HCT116 (cell line): ENCODE data around the gene HPS5. TPM values are rescaled to one million over a fixed set of nuclear protein-coding genes. Genes with fewer than 3 reads are reported as not detected.

Source experiments
- ATAC-seq: fragments of 200-7000 bp; cut with Tn5 transposase; 2 replicates; pipeline ENCODE4 v1.9.1; 2020; ENCODE audit warnings: mild to moderate bottlenecking, moderate library complexity
- BruUV-seq: library from RNA; stranded (reverse); fragments of 400-500 nt; replicated peaks from 2 replicates; lab custom pipeline; 2021; lab: Mats Ljungman, UMichigan
- CTCF ChIA-PET: fragments of 300-600 bp; sonication (Branson Sonifier 250); formaldehyde crosslinking; loops from one replicate; lab custom pipeline; 2021; ENCODE audit warnings: antibody characterized with exemption; lab: Charles Lee
- POLR2A ChIA-PET: fragments of 300-600, 350-600 bp; sonication (Branson Sonifier 250); formaldehyde crosslinking; loops from one replicate; lab custom pipeline; 2021; ENCODE audit warnings: antibody characterized with exemption; lab: Charles Lee
- RAD21 ChIA-PET, 2 experiments: fragments of 300-600 bp; sonication (Branson Sonifier 250); formaldehyde crosslinking; loops; one replicate each; lab custom pipeline; 2023; ENCODE audit warnings: low total read pairs in 2 of 2; ENCODE audit not compliant: uncharacterized antibody in 2 of 2, unreplicated experiment in 2 of 2, low non-redundant PET in 1 of 2; lab: Charles Lee
- DNase-seq: peaks from one replicate; pipeline ENCODE4 v3.0.0-alpha.2; 2010; ENCODE audit warnings: low read depth, low spot score
- H2AFZ ChIP-seq: fragments of 200-600 bp; shearing (Covaris generic), sonication (generic); 2 replicates; pipeline ENCODE4 v1.6.1; 2017; ENCODE audit warnings: low read depth, mixed run types, mixed read lengths, antibody characterized with exemption, low read length; ENCODE audit not compliant: poor library complexity, severe bottlenecking
- H3K27ac ChIP-seq: 2 replicates; pipeline ENCODE4 v1.5.1; 2012; ENCODE audit warnings: low read depth, low read length
- H3K27me3 ChIP-seq: fragments of 200-600 bp; sonication (generic); 2 replicates; pipeline ENCODE4 v1.6.1; 2016; ENCODE audit warnings: mixed run types, low read length, mixed read lengths; ENCODE audit not compliant: insufficient read depth
- H3K36me3 ChIP-seq, 2 experiments: fragments of 200-500 bp in 1 of 2; fragments of 200-600 bp in 1 of 2; sonication (Bioruptor generic) in 1 of 2; sonication (generic) in 1 of 2; 2 replicates each; pipeline versions ENCODE4 v1.5.1 to v1.6.1; 2014 to 2016; ENCODE audit warnings: low read length in 2 of 2, inconsistent platforms in 1 of 2, mixed read lengths in 1 of 2, mixed run types in 1 of 2; ENCODE audit not compliant: insufficient read depth in 2 of 2, control insufficient read depth in 1 of 2
- H3K4me1 ChIP-seq, 2 experiments: fragments of 200-600 bp in 1 of 2; sonication (generic) in 1 of 2; 2 replicates each; pipeline versions ENCODE4 v1.5.1 to v1.6.1; 2012 to 2017; ENCODE audit warnings: low read length in 2 of 2, inconsistent platforms in 1 of 2, mild to moderate bottlenecking in 1 of 2, mixed read lengths in 1 of 2, mixed run types in 1 of 2, moderate library complexity in 1 of 2; ENCODE audit not compliant: insufficient read depth in 2 of 2, control insufficient read depth in 1 of 2
- H3K4me2 ChIP-seq: fragments of 200-600 bp; sonication (generic); 2 replicates; pipeline ENCODE4 v1.6.1; 2017; ENCODE audit warnings: mixed run types, low read length, mixed read lengths
- H3K4me3 ChIP-seq, 2 experiments: fragments of 200-600 bp in 1 of 2; sonication (generic) in 1 of 2; replicated peaks in 1 of 2; 2 replicates each; pipeline ENCODE4 v1.5.1; 2011 to 2016; ENCODE audit warnings: low read length in 2 of 2, control low read depth in 1 of 2, low read depth in 1 of 2, mild to moderate bottlenecking in 1 of 2, mixed read lengths in 1 of 2, mixed run types in 1 of 2
- H3K79me2 ChIP-seq: fragments of 200-600 bp; sonication (generic); 2 replicates; pipeline ENCODE4 v1.6.1; 2017; ENCODE audit warnings: mild to moderate bottlenecking, mixed run types, low read length, moderate library complexity, mixed read lengths; ENCODE audit not compliant: insufficient read depth
- H3K9ac ChIP-seq: fragments of 200-600 bp; sonication (generic); 2 replicates; pipeline ENCODE4 v1.6.1; 2016; ENCODE audit warnings: low read length, mixed read lengths
- H3K9me2 ChIP-seq: fragments of 200-600 bp; sonication (generic), shearing (Covaris generic); 2 replicates; pipeline ENCODE4 v1.6.1; 2017; ENCODE audit warnings: mixed run types, mild to moderate bottlenecking, moderate library complexity; ENCODE audit not compliant: insufficient read depth
- H3K9me3 ChIP-seq, 2 experiments: fragments of 200-500 bp in 1 of 2; fragments of 200-600 bp in 1 of 2; sonication (Bioruptor generic) in 1 of 2; sonication (generic) in 1 of 2; 2 replicates each; pipeline ENCODE4 v1.6.1; 2014 to 2017; ENCODE audit warnings: low read length in 2 of 2, mixed read lengths in 2 of 2, inconsistent platforms in 1 of 2, low read depth in 1 of 2, mild to moderate bottlenecking in 1 of 2, mixed run types in 1 of 2, moderate library complexity in 1 of 2; ENCODE audit not compliant: control insufficient read depth in 1 of 2, insufficient read depth in 1 of 2
- H4K20me1 ChIP-seq: fragments of 200-600 bp; sonication (generic), shearing (Covaris generic); 2 replicates; pipeline ENCODE4 v1.6.1; 2017; ENCODE audit warnings: mixed run types, mild to moderate bottlenecking, moderate library complexity; ENCODE audit not compliant: insufficient read depth
- CEBPB ChIP-seq: IDR thresholded peaks from 2 replicates; pipeline ENCODE4 v1.6.1; 2012; ENCODE audit warnings: low read depth
- EZH2 ChIP-seq: fragments of 200-600 bp; sonication (generic); IDR thresholded peaks from 2 replicates; pipeline ENCODE4 v1.6.1; 2017; ENCODE audit warnings: antibody characterized with exemption, mixed run types
- FOSL1 ChIP-seq: IDR thresholded peaks from 2 replicates; pipeline ENCODE4 v1.6.1; 2012; ENCODE audit warnings: low read depth
- JUND ChIP-seq: IDR thresholded peaks from 2 replicates; pipeline ENCODE4 v1.6.1; 2012
- POLR2AphosphoS5 ChIP-seq: IDR thresholded peaks from 2 replicates; pipeline ENCODE4 v1.6.1; 2011; ENCODE audit warnings: mild to moderate bottlenecking, low read depth, low read length, moderate library complexity
- RAD21 ChIP-seq: IDR thresholded peaks from 2 replicates; pipeline ENCODE4 v1.6.1; 2012; ENCODE audit warnings: low read depth, mild to moderate bottlenecking
- SIN3A ChIP-seq: IDR thresholded peaks from 2 replicates; pipeline ENCODE4 v1.6.1; 2012; ENCODE audit warnings: low read depth
- SP1 ChIP-seq: IDR thresholded peaks from 2 replicates; pipeline ENCODE4 v1.6.1; 2012; ENCODE audit warnings: low read depth
- SRF ChIP-seq: IDR thresholded peaks from 2 replicates; pipeline ENCODE4 v1.6.1; 2012; ENCODE audit warnings: low read depth
- TCF7L2 ChIP-seq: IDR thresholded peaks from 2 replicates; pipeline ENCODE4 v1.7.0; 2011; ENCODE audit warnings: borderline replicate concordance, inconsistent platforms; ENCODE audit not compliant: insufficient read depth, insufficient read length; ENCODE audit errors: extremely low read depth
- YY1 ChIP-seq: IDR thresholded peaks from 2 replicates; pipeline ENCODE4 v1.6.1; 2011; ENCODE audit warnings: low read length, low read depth, moderate library complexity, mild to moderate bottlenecking; ENCODE audit not compliant: insufficient replicate concordance; ENCODE audit errors: extremely low read depth
- intact Hi-C: fragments of 100-400 bp; cut with micrococcal nuclease; formaldehyde crosslinking; loops from 2 replicates; pipeline ENCODE4 v1.10.0; 2022
- total RNA-seq: library from RNA; stranded (reverse); gene quantifications from one replicate; pipeline ENCODE4 v1.2.1, GENCODE V29; 2021; ENCODE audit not compliant: unreplicated experiment
- TF ChIP-seq, protein P1 (sequence below): IDR thresholded peaks from 2 replicates; pipeline ENCODE4 v1.6.1; 2011; ENCODE audit warnings: mild to moderate bottlenecking, low read length, moderate library complexity; ENCODE audit not compliant: insufficient replicate concordance; ENCODE audit errors: extremely low read depth
- TF ChIP-seq, protein P2 (sequence below): IDR thresholded peaks from 2 replicates; pipeline ENCODE4 v1.6.1; 2012
- TF ChIP-seq, protein P3 (sequence below): IDR thresholded peaks from 2 replicates; pipeline ENCODE4 v1.6.1; 2012; ENCODE audit warnings: low read depth
- TF ChIP-seq, protein P4 (sequence below), 3 experiments: fragments of 200-600 bp in 1 of 3; sonication (generic) in 1 of 3; IDR thresholded peaks in 2 of 3; conservative IDR thresholded peaks in 1 of 3; 2 replicates each; pipeline ENCODE4 v1.5.1; 2012 to 2017; ENCODE audit warnings: low read depth in 2 of 3, low read length in 2 of 3, antibody characterized with exemption in 1 of 3, borderline replicate concordance in 1 of 3, control low read depth in 1 of 3, mild to moderate bottlenecking in 1 of 3, mixed read lengths in 1 of 3, mixed run types in 1 of 3, moderate library complexity in 1 of 3; ENCODE audit not compliant: insufficient read depth in 1 of 3
- TF ChIP-seq, protein P5 (sequence below): IDR thresholded peaks from 2 replicates; pipeline ENCODE4 v1.6.1; 2012

Gene HPS5
- total RNA-seq, 1 experiment from 2014 or later = 19.6 TPM

DNA sequence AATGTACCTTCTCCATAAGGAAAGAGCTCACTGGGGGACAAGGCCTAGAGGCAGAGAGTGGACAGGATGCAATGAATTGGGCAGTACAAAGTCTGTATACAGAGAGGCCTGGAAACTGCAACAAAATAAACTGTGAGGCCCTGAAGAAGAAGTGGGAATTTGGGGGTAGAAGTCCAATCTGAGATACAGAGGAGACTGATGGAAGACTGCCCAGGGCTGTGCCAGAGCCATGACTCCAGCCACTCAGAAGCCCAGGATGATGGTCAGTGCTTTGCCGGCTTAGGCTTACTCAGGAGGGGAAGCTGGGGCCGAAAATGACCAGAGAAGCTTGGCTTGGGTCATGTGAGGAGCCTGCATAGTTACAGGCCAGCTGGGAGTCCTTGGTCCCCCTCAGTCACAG lies 91.1 kb downstream of the HPS5 start:
- CTCF ChIA-PET = interaction anchor here (1.2 kb wide), 1 partner anchor 13 kb away, joined by 6 read pairs; no protein-coding TSS in a partner anchor
- Histone ChIP-seq H3K79me2 (no peaks in the 10 kb centered on the region), H4K20me1 (no peaks in the 10 kb centered on the region), H3K9ac (no peak overlapping the region), H3K9me3 (no peaks in the 10 kb centered on the region), H3K36me3 (no peaks in the 10 kb centered on the region), H3K27ac (no peak overlapping the region), H2AFZ (no peak overlapping the region), H3K4me1 (no peaks in the 10 kb centered on the region), H3K27me3 (peaks cover 8% of the 10 kb centered on the region; the same call in 1 of the 2 replicates), H3K9me2 (no peaks in the 10 kb centered on the region), H3K4me3 (no peak overlapping the region), H3K4me2 (no peak overlapping the region)
- intact Hi-C loops = no loop called here
- RAD21 ChIA-PET = no interaction called here
- no peak for DNase-seq
- TF ChIP-seq SIN3A (no peak), EZH2 (no peak), FOSL1 (no peak), RAD21 (no peak), SP1 (no peak), CEBPB (no peak), JUND (no peak), SRF (no peak), POLR2AphosphoS5 (no peak), TCF7L2 (no peak), YY1 (no peak)
- TF ChIP-seq, protein P1, sequence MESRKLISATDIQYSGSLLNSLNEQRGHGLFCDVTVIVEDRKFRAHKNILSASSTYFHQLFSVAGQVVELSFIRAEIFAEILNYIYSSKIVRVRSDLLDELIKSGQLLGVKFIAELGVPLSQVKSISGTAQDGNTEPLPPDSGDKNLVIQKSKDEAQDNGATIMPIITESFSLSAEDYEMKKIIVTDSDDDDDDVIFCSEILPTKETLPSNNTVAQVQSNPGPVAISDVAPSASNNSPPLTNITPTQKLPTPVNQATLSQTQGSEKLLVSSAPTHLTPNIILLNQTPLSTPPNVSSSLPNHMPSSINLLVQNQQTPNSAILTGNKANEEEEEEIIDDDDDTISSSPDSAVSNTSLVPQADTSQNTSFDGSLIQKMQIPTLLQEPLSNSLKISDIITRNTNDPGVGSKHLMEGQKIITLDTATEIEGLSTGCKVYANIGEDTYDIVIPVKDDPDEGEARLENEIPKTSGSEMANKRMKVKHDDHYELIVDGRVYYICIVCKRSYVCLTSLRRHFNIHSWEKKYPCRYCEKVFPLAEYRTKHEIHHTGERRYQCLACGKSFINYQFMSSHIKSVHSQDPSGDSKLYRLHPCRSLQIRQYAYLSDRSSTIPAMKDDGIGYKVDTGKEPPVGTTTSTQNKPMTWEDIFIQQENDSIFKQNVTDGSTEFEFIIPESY = no peak
- TF ChIP-seq, protein P2, sequence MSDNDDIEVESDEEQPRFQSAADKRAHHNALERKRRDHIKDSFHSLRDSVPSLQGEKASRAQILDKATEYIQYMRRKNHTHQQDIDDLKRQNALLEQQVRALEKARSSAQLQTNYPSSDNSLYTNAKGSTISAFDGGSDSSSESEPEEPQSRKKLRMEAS = no peak
- TF ChIP-seq, protein P3, sequence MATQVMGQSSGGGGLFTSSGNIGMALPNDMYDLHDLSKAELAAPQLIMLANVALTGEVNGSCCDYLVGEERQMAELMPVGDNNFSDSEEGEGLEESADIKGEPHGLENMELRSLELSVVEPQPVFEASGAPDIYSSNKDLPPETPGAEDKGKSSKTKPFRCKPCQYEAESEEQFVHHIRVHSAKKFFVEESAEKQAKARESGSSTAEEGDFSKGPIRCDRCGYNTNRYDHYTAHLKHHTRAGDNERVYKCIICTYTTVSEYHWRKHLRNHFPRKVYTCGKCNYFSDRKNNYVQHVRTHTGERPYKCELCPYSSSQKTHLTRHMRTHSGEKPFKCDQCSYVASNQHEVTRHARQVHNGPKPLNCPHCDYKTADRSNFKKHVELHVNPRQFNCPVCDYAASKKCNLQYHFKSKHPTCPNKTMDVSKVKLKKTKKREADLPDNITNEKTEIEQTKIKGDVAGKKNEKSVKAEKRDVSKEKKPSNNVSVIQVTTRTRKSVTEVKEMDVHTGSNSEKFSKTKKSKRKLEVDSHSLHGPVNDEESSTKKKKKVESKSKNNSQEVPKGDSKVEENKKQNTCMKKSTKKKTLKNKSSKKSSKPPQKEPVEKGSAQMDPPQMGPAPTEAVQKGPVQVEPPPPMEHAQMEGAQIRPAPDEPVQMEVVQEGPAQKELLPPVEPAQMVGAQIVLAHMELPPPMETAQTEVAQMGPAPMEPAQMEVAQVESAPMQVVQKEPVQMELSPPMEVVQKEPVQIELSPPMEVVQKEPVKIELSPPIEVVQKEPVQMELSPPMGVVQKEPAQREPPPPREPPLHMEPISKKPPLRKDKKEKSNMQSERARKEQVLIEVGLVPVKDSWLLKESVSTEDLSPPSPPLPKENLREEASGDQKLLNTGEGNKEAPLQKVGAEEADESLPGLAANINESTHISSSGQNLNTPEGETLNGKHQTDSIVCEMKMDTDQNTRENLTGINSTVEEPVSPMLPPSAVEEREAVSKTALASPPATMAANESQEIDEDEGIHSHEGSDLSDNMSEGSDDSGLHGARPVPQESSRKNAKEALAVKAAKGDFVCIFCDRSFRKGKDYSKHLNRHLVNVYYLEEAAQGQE = no peak
- TF ChIP-seq, protein P4, sequence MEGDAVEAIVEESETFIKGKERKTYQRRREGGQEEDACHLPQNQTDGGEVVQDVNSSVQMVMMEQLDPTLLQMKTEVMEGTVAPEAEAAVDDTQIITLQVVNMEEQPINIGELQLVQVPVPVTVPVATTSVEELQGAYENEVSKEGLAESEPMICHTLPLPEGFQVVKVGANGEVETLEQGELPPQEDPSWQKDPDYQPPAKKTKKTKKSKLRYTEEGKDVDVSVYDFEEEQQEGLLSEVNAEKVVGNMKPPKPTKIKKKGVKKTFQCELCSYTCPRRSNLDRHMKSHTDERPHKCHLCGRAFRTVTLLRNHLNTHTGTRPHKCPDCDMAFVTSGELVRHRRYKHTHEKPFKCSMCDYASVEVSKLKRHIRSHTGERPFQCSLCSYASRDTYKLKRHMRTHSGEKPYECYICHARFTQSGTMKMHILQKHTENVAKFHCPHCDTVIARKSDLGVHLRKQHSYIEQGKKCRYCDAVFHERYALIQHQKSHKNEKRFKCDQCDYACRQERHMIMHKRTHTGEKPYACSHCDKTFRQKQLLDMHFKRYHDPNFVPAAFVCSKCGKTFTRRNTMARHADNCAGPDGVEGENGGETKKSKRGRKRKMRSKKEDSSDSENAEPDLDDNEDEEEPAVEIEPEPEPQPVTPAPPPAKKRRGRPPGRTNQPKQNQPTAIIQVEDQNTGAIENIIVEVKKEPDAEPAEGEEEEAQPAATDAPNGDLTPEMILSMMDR (IDR thresholded peaks at IDR 0.05 in 2 of 3, conservative IDR thresholded peaks at IDR 0.05 in 1 of 3; ENCODE audit: borderline replicate concordance in 1 of 3, insufficient read depth in 1 of 3, low read depth in 2 of 3, low read length in 2 of 3) = no peak
- TF ChIP-seq, protein P5, sequence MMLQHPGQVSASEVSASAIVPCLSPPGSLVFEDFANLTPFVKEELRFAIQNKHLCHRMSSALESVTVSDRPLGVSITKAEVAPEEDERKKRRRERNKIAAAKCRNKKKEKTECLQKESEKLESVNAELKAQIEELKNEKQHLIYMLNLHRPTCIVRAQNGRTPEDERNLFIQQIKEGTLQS = no peak
- POLR2A ChIA-PET = no interaction called here
- ATAC-seq = no peak
- no TSS peak for BruUV-seq
